ENCODE data around the gene GNAZ. TPM values are rescaled to one million over a fixed set of nuclear protein-coding genes. Genes with fewer than 3 reads are reported as not detected.

The GNAZ gene
- total RNA-seq, 1 donor, result 1.3 TPM

GRCh38 chr22:23126165-23127054 is 56.1 kb downstream of the GNAZ start:
- no peak for TF ChIP-seq CTCF (IDR thresholded peaks at IDR 0.05; ENCODE audit: insufficient read depth, low read depth, low read length)
- no peak for DNase-seq (ENCODE audit: low read depth)

GRCh38 chr22:23127055-23127756 is 56.9 kb downstream of the GNAZ start:
- DNase-seq (ENCODE audit: low read depth), result no peak
- TF ChIP-seq CTCF (IDR thresholded peaks at IDR 0.05; ENCODE audit: insufficient read depth, low read depth, low read length), result no peak
- no peak overlapping the region for H3K4me3 ChIP-seq (ENCODE audit: low read depth, low read length)

More at GRCh38 chr22:23126165-23127054, 56.1 kb downstream of the GNAZ start:
- no peak overlapping the region for H3K4me3 ChIP-seq (ENCODE audit: low read depth, low read length)

GRCh38 chr22:23127788-23128187 is 57.5 kb downstream of the GNAZ start:
- H3K4me3 ChIP-seq (ENCODE audit: low read depth, low read length), result no peak overlapping the region
- no peak for TF ChIP-seq CTCF (IDR thresholded peaks at IDR 0.05; ENCODE audit: insufficient read depth, low read depth, low read length)
- no peak for DNase-seq (ENCODE audit: low read depth)

- DNase-seq (ENCODE audit: low read depth), result peak; percentile 75
- H3K4me3 ChIP-seq (ENCODE audit: low read depth, low read length), result no peak overlapping the region
- TF ChIP-seq CTCF (IDR thresholded peaks at IDR 0.05; ENCODE audit: insufficient read depth, low read depth, low read length), result peak; percentile 79
Measured at GRCh38 chr22:23128269-23129108, 58.2 kb downstream of the GNAZ start.

- no peak for DNase-seq (ENCODE audit: low read depth)
- no peak overlapping the region for H3K4me3 ChIP-seq (ENCODE audit: low read depth, low read length)
- TF ChIP-seq CTCF (IDR thresholded peaks at IDR 0.05; ENCODE audit: insufficient read depth, low read depth, low read length), result no peak
Measured at GRCh38 chr22:23129149-23129548, 58.8 kb downstream of the GNAZ start.

GRCh38 chr22:23130697-23131096 is 60.4 kb downstream of the GNAZ start:
- no peak for TF ChIP-seq CTCF (IDR thresholded peaks at IDR 0.05; ENCODE audit: insufficient read depth, low read depth, low read length)
- no peak for DNase-seq (ENCODE audit: low read depth)

More at GRCh38 chr22:23130697-23131096, 60.4 kb downstream of the GNAZ start:
- no peak overlapping the region for H3K4me3 ChIP-seq (ENCODE audit: low read depth, low read length)

Data from fibroblast of villous mesenchyme (primary cell).